ENCODE data around the gene ADAMTS8. TPM values are rescaled to one million over a fixed set of nuclear protein-coding genes. Genes with fewer than 3 reads are reported as not detected.

ADAMTS8 gene
- total and polyA plus RNA-seq, 9 donors, result 5.3 to 14.4 (median 10.7) TPM

GRCh38 chr11:130451231-130452019 is 23.0 kb upstream of the ADAMTS8 start:
- WGBS (ENCODE audit: insufficient coverage), result 48% methylated on average over 5 of the region's 6 CpGs
- Histone ChIP-seq H3K4me3 (ENCODE audit: low read length) (peak overlapping the region; percentile 79), H3K4me1 (ENCODE audit: control insufficient read depth, insufficient read depth, low read length) (peaks cover 70% of the 10 kb centered on the region), H3K9me3 (replicated peaks; ENCODE audit: control insufficient read depth, low read depth, low read length) (no peaks in the 10 kb centered on the region), H3K27ac (ENCODE audit: low read length) (peak overlapping the region; percentile 76), H3K36me3 (ENCODE audit: control insufficient read depth, insufficient read depth, low read length) (peaks cover 12% of the 10 kb centered on the region), H3K27me3 (ENCODE audit: control insufficient read depth, insufficient read depth, low read length) (peaks cover 29% of the 10 kb centered on the region)
- peak; percentile 87 for DNase-seq

DNA sequence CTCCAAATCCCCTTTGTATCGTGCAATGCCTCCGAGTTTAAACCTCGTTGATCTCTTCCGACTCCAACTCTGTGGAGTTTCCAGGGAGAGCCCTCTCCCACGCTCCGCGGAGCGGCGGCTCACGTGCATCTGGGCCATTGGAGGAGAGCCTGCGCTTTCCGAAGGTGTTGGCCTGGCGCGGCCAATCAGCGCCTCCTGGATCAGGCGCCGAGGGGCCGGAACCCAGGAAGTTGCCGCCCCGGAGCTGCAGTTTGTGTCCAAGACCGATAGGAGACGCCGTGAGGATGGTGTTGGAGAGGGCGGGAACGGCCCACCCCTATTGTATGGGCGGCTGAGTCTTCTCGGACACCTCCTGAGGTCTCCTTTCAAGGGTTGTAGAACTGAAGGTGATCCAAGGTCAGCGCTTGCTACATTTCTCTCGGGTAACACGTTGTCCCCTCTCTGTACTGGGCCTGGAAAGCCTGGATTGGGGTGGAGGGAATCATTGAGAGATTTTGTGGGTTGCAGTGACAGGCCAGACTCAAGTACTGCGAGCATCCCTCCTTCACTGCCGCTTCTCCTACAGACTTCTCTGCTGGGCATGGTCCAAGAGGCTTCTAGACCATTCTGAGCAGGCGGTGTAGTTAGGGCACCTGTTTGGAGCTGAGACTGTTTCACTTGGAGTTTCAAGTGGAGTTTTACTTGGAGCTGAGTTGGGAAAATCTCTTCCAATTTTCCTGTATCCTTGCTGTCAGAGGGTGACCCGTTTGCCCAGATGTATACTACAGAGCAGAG is 21.8 kb upstream of the ADAMTS8 start:
- Histone ChIP-seq H3K4me1 (ENCODE audit: control insufficient read depth, insufficient read depth, low read length) (peaks cover 58% of the 10 kb centered on the region), H3K4me3 (ENCODE audit: low read length) (peak overlapping the region; percentile 79), H3K9me3 (replicated peaks; ENCODE audit: control insufficient read depth, low read depth, low read length) (no peaks in the 10 kb centered on the region), H3K27ac (ENCODE audit: low read length) (peak overlapping the region; percentile 76), H3K27me3 (ENCODE audit: control insufficient read depth, insufficient read depth, low read length) (peaks cover 26% of the 10 kb centered on the region), H3K36me3 (ENCODE audit: control insufficient read depth, insufficient read depth, low read length) (peaks cover 7% of the 10 kb centered on the region)
- DNase-seq, result peak; percentile 97
- 4% methylated on average over 29 of the region's 34 CpGs for WGBS (ENCODE audit: insufficient coverage)

GRCh38 chr11:130449310-130449990 is 21.0 kb upstream of the ADAMTS8 start:
- H3K4me1 ChIP-seq (ENCODE audit: control insufficient read depth, insufficient read depth, low read length), result peaks cover 55% of the 10 kb centered on the region
- under 1% methylated on average over 64 of the region's 64 CpGs for WGBS (ENCODE audit: insufficient coverage)
- no peak for DNase-seq

DNA sequence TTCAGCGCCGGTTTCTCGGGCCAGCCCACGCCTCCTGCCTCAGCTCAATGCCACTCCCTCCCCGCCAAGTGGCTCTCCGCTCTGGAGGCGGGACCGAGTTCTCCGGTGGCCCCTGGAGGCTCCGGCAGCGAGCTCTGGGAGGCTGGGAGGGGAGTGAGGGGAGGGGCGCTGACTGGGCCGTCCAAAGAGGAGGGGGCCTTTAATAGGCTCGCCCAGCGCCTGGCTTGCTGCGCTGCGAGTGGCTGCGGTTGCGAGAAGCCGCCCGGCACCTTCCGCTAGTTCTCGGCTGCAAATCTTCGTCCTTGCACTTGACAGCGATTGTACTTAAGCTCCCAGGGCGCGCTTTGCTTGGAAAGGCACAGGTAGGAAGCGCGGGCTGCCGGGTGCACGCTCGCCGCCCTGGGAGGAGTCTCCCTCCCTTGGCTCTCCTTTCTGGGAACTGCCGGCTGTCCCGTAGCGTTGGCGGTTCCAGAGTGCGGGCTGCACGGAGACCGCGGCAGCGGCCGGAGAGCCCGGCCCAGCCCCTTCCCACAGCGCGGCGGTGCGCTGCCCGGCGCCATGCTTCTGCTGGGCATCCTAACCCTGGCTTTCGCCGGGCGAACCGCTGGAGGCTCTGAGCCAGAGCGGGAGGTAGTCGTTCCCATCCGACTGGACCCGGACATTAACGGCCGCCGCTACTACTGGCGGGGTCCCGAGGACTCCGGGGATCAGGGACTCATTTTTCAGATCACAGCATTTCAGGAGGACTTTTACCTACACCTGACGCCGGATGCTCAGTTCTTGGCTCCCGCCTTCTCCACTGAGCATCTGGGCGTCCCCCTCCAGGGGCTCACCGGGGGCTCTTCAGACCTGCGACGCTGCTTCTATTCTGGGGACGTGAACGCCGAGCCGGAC is 20.3 kb upstream of the ADAMTS8 start, which contains the start of gene ADAMTS15:
Gene ADAMTS15 (plus strand): TSS at position 230 of the 894 bp plus-strand sequence. CDS start 329 bp downstream, at position 559.
- peaks cover 26% of the 10 kb centered on the region for H3K27me3 ChIP-seq (ENCODE audit: control insufficient read depth, insufficient read depth, low read length)
- peaks cover 4% of the 10 kb centered on the region for H3K36me3 ChIP-seq (ENCODE audit: control insufficient read depth, insufficient read depth, low read length)
- peaks cover 57% of the 10 kb centered on the region for H3K4me1 ChIP-seq (ENCODE audit: control insufficient read depth, insufficient read depth, low read length)
- peak within 1 kb of the TSS; percentile 79 for H3K4me3 ChIP-seq (ENCODE audit: low read length)
- 0% methylated on average over 69 of the region's 75 CpGs for WGBS (ENCODE audit: insufficient coverage)
- peak within 1 kb of the TSS; percentile 54 for H3K27ac ChIP-seq (ENCODE audit: low read length)
- H3K9me3 ChIP-seq (replicated peaks; ENCODE audit: control insufficient read depth, low read depth, low read length), result no peaks in the 10 kb centered on the region
- DNase-seq, result peak; percentile 97

More at GRCh38 chr11:130449310-130449990, 21.0 kb upstream of the ADAMTS8 start:
- H3K4me3 ChIP-seq (ENCODE audit: low read length), result peak overlapping the region; percentile 79
- peaks cover 26% of the 10 kb centered on the region for H3K27me3 ChIP-seq (ENCODE audit: control insufficient read depth, insufficient read depth, low read length)
- peak overlapping the region; percentile 76 for H3K27ac ChIP-seq (ENCODE audit: low read length)
- no peaks in the 10 kb centered on the region for H3K9me3 ChIP-seq (replicated peaks; ENCODE audit: control insufficient read depth, low read depth, low read length)
- peaks cover 4% of the 10 kb centered on the region for H3K36me3 ChIP-seq (ENCODE audit: control insufficient read depth, insufficient read depth, low read length)

DNA sequence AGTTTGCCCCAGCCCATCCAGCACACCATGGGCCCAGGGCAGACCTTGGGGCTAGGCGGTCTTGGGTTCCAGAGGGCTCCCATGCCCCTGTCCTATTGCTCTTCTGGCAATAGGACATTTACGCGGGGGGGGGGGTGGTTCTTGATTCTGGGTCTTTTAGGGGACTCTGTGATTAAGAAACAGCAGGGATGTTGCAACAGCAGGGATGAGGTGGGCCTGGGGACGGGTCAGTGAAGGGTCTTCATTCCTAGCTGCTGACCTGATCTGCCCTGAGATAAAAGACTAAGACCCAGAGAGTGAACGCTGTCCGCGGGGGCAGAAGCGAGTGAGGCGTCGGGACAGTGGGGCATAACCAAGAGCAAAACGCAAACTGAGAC is 19.6 kb upstream of the ADAMTS8 start:
- peak overlapping the region; percentile 54 for H3K27ac ChIP-seq (ENCODE audit: low read length)
- DNase-seq, result no peak
- H3K4me3 ChIP-seq (ENCODE audit: low read length), result peak overlapping the region; percentile 79
- H3K27me3 ChIP-seq (ENCODE audit: control insufficient read depth, insufficient read depth, low read length), result peaks cover 26% of the 10 kb centered on the region
- H3K9me3 ChIP-seq (replicated peaks; ENCODE audit: control insufficient read depth, low read depth, low read length), result no peaks in the 10 kb centered on the region
- H3K4me1 ChIP-seq (ENCODE audit: control insufficient read depth, insufficient read depth, low read length), result peaks cover 61% of the 10 kb centered on the region
- H3K36me3 ChIP-seq (ENCODE audit: control insufficient read depth, insufficient read depth, low read length), result peaks cover 2% of the 10 kb centered on the region
- 13% methylated on average over 10 of the region's 11 CpGs for WGBS (ENCODE audit: insufficient coverage)

GRCh38 chr11:130445788-130446187 is 17.4 kb upstream of the ADAMTS8 start:
- Histone ChIP-seq H3K9me3 (replicated peaks; ENCODE audit: control insufficient read depth, low read depth, low read length) (no peaks in the 10 kb centered on the region), H3K4me1 (ENCODE audit: control insufficient read depth, insufficient read depth, low read length) (peaks cover 57% of the 10 kb centered on the region), H3K27ac (ENCODE audit: low read length) (no peak overlapping the region), H3K36me3 (ENCODE audit: control insufficient read depth, insufficient read depth, low read length) (no peaks in the 10 kb centered on the region), H3K27me3 (ENCODE audit: control insufficient read depth, insufficient read depth, low read length) (peaks cover 26% of the 10 kb centered on the region), H3K4me3 (ENCODE audit: low read length) (no peak overlapping the region)
- WGBS (ENCODE audit: insufficient coverage), result 80% methylated on average over 2 of the region's 3 CpGs
- no peak for DNase-seq

- 33% methylated on average over 2 of the region's 4 CpGs for WGBS (ENCODE audit: insufficient coverage)
- H3K27ac ChIP-seq (ENCODE audit: low read length), result peak overlapping the region; percentile 88
Measured at GRCh38 chr11:130442737-130443136, 14.3 kb upstream of the ADAMTS8 start.

GRCh38 chr11:130441719-130442118 is 13.3 kb upstream of the ADAMTS8 start:
- Histone ChIP-seq H3K27ac (ENCODE audit: low read length) (no peak overlapping the region), H3K4me1 (ENCODE audit: control insufficient read depth, insufficient read depth, low read length) (peaks cover 39% of the 10 kb centered on the region), H3K4me3 (ENCODE audit: low read length) (no peak overlapping the region), H3K27me3 (ENCODE audit: control insufficient read depth, insufficient read depth, low read length) (peaks cover 1% of the 10 kb centered on the region), H3K36me3 (ENCODE audit: control insufficient read depth, insufficient read depth, low read length) (no peaks in the 10 kb centered on the region), H3K9me3 (replicated peaks; ENCODE audit: control insufficient read depth, low read depth, low read length) (no peaks in the 10 kb centered on the region)
- DNase-seq, result no peak
- WGBS (ENCODE audit: insufficient coverage), result 78% methylated on average over 1 of the region's 2 CpGs

More at GRCh38 chr11:130442737-130443136, 14.3 kb upstream of the ADAMTS8 start:
- Histone ChIP-seq H3K4me1 (ENCODE audit: control insufficient read depth, insufficient read depth, low read length) (peaks cover 39% of the 10 kb centered on the region), H3K36me3 (ENCODE audit: control insufficient read depth, insufficient read depth, low read length) (no peaks in the 10 kb centered on the region), H3K27me3 (ENCODE audit: control insufficient read depth, insufficient read depth, low read length) (peaks cover 3% of the 10 kb centered on the region), H3K4me3 (ENCODE audit: low read length) (no peak overlapping the region), H3K9me3 (replicated peaks; ENCODE audit: control insufficient read depth, low read depth, low read length) (no peaks in the 10 kb centered on the region)
- peak; percentile 96 for DNase-seq

DNA sequence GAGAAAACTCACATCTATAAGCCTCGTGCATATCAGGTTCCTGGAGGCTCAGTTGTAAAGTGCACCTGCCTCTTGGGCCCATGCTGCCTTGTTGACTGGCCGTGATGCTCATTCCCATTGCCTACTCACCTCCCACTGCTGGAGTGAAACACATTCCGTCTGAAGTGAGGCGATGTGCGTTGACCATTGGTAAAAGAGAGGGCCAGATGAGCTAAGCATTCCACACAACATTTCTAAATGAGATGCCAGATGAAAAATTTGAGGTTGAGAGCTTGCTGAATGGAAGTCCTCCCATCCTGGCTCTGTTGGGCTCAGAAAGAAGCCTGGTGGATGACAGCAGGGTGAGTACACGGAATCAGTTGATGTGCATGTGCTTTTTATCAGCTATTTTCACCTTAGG is 11.5 kb upstream of the ADAMTS8 start:
- Histone ChIP-seq H3K27me3 (ENCODE audit: control insufficient read depth, insufficient read depth, low read length) (no peaks in the 10 kb centered on the region), H3K4me1 (ENCODE audit: control insufficient read depth, insufficient read depth, low read length) (peaks cover 54% of the 10 kb centered on the region), H3K27ac (ENCODE audit: low read length) (no peak overlapping the region), H3K36me3 (ENCODE audit: control insufficient read depth, insufficient read depth, low read length) (no peaks in the 10 kb centered on the region), H3K9me3 (replicated peaks; ENCODE audit: control insufficient read depth, low read depth, low read length) (no peaks in the 10 kb centered on the region), H3K4me3 (ENCODE audit: low read length) (no peak overlapping the region)
- no peak for DNase-seq
- WGBS (ENCODE audit: insufficient coverage), result 86% methylated on average over 1 of the region's 6 CpGs

Measured in muscle of leg (tissue), 11 donors.